Right lung (tissue), 5 donors: Measurements from ENCODE around the gene AJM1. TPM values are rescaled to one million over a fixed set of nuclear protein-coding genes. Genes with fewer than 3 reads are reported as not detected.
"Not testable (repeated sequence)": the region's sequence is repeated elsewhere in the genome, so short reads cannot be mapped to it uniquely, and the experiment has no call there.

ENCODE experiments used
- DNase-seq, 2 donors: peaks; one replicate each; pipeline ENCODE4 v3.0.0-alpha.2; 2013
- polyA plus RNA-seq, 5 donors: library from polyadenylated mRNA; unstranded; fragments of 120-200 nt; gene quantifications; one replicate each; pipeline versions ENCODE4 v1.2.1 to v1.2.3, GENCODE V29; 2013; ENCODE audit warnings: inconsistent platforms in 1 of 5, low replicate concordance in 1 of 5; ENCODE audit not compliant: insufficient read length in 5 of 5, insufficient read depth in 1 of 5

Gene AJM1
- polyA plus RNA-seq, 5 donors: 0.56 to 1.9 (median 1.1) TPM

DNA sequence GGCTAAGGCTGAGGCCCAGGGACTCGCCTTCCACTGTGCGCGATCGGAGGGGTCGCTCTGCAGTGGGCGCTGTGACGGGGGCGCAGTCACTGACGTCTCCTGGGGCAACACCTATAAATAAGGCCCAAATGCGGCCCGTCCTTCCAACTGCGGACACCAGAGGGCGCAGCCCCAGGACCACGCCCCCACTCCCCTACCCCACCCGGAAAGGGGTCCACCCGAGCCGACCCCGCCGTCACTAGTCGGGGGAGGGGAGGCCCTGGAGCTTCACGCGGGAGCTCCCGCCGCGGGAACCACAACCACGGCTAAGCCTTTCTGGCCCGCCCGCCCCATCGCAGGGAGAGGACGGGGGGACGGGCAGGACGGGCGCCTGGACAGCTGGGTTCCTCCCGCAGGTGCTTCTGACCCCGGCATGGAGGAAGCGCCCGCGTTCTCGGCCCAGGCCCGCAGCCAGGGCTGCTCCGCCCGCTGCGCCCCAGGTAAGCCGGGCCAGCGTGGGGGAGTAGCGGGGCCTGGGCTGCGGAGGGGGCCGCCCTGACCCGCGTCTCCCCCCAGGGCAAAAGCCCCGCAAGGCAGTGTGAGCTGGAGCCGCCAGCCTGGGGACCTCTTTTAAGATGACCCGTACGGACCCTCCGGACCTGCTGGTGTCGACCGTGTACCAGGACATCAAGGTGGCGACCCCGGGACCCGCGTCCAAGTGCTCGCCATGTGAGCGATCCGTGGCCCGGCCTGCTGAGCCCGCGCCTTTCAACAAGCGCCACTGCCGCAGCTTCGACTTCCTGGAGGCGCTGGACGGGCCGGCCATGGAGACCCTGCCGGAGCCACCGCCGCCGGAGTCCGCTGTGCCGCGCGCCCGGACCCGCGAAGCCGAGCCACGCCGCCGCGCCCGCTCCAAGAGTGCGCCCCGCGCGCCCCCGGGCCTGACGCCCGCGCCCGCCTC is 1.8 kb downstream of the AJM1 start:
- DNase-seq: not testable (repeated sequence)

DNA sequence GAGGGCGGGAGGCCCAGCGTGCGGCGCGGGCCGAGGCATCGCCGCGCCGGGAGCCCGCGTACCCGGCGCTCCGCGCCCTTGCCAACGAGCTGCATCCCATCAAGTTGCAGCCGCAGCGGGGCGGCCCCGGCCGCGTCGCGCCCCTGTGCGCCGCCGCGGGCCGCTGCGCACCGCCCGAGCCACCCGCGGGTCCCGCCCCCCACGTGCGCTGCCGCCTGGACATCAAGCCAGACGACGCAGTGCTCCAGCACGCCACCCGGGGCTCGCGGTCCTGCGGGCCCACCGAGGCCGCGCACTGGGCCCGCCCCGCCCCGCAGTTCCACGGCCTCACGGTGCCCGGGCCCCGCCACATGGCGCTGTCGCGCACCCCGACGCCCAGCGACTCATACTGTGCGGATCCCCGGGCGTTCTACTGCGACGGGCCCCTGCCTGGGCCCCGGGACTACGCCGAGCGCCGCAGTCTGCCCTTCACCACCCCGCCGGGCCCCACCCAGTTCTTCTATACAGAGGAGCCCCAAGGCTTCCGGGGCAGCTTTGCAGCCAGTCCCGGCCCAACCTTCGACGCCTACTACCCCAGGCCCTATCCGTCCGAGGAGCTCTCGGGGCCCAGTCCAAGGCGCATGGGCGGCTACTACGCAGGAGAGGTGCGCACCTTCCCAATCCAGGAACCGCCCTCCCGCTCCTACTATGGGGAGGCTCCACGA is 2.6 kb downstream of the AJM1 start:
- no peak for DNase-seq

DNA sequence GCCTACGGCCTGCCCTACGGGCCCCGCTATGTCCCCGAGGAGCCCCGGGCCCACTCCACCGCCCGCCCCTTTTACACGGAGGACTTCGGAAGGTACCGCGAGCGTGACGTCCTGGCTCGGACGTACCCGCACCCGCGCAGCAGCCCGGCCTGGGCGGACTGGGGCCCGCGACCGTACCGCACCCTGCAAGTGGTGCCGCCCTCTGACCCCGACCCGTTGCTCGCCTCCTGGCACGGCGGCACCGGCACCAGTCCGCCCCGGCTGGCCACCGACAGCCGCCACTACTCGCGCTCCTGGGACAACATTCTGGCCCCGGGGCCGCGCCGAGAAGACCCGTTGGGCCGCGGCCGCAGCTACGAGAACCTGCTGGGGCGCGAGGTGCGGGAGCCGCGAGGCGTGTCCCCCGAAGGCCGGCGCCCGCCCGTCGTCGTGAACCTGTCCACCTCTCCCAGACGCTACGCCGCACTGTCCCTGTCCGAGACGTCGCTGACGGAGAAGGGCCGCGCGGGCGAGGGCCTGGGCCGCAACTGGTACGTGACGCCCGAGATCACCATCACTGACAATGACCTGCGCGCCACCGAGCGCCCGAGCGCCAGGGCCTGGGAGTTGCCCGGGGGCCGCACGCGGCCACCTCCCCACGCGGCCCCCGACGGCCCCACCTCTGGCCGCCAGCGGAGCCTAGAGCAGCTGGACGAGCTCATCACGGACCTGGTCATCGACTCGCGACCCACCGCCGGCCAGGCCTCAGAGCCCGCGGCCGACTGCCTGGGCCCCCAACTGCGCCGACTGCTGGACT is 3.4 kb downstream of the AJM1 start:
- DNase-seq: no peak

DNA sequence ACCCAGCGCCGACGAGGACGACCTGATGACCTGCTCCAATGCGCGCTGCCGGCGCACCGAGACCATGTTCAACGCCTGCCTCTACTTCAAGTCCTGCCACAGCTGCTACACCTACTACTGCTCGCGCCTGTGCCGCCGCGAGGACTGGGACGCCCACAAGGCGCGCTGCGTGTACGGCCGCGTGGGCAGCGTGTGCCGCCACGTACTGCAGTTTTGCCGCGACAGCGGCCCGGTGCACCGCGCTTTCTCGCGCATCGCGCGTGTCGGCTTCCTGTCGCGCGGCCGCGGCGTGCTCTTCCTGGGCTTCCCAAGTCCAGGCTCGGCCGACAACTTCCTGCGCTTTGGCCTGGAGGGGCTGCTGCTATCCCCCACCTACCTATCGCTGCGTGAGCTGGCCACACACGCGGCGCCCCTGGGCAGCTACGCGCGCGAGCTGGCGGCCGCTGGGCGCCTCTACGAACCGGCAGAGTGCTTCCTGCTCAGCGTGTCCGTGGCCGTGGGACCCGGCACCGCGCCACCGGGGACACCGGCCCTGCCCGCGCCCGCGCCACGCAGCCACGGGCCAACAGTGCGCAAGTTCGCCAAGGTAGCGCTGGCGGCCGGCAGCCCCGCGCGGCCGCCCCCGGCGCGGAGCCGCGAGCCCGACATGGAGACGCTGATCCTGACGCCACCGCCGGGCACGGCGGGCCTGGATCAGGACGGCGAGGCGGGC is 4.3 kb downstream of the AJM1 start:
- DNase-seq: no peak

DNA sequence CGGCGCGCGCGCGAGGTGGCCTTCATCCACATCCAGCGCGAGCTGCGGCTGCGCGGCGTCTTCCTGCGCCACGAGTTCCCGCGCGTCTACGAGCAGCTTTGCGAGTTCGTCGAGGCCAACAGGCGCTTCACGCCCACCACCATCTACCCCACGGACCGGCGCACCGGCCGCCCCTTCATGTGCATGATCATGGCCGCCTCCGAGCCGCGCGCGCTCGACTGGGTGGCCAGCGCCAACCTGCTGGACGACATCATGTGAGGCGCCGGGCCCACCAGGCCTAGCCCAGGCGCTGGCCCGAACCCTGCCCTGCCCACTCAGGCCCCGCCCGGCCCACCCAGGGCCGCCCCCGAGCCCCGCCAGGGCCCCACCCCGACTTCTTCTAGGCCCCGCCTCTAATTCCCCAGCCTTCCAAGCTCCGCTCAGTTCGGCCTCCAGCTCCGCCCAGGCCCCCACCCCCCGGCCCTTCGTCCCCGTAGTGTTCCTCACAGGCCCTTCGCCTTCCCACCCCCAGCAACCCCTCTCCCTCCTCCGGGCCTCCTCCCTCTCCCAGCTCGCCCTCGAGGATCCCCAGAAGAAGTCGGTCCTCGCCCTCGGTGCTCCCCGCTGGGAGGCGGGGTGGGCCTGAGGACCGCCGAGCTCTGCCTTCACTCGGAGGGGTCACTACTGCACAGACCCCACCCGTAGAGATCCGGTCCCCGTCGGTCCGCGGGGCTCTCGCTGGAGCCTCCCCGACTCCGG is 5.0 kb downstream of the AJM1 start:
- DNase-seq: no peak

DNA sequence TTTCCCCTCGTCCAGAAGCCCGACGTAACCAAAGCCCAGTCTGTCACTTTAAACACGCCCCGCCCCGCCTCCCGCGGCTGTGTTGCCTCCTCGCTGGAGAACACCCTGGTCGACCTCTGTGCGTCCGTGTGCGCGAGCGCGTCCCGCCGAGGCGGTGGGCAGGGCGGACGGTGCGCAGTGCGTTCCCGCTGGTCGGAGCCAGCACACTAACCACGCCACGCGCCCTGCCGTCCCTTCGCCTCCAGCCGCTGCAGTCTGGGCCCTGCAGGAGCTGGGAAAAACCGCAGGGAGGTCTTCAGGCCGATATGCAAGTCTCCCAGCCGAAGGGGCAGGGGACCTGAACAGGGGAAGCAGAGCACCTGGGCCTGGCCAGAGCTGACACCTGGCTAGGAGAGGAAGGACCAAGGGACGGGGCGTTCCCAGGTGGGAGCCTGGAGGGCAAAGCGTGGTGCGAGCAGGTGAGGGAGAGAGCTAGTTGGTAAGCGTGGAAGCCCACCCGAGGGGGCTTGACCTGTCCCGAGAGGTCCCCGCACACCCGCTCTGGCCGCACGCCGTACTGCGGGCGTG is 5.6 kb downstream of the AJM1 start:
- DNase-seq: no peak

DNA sequence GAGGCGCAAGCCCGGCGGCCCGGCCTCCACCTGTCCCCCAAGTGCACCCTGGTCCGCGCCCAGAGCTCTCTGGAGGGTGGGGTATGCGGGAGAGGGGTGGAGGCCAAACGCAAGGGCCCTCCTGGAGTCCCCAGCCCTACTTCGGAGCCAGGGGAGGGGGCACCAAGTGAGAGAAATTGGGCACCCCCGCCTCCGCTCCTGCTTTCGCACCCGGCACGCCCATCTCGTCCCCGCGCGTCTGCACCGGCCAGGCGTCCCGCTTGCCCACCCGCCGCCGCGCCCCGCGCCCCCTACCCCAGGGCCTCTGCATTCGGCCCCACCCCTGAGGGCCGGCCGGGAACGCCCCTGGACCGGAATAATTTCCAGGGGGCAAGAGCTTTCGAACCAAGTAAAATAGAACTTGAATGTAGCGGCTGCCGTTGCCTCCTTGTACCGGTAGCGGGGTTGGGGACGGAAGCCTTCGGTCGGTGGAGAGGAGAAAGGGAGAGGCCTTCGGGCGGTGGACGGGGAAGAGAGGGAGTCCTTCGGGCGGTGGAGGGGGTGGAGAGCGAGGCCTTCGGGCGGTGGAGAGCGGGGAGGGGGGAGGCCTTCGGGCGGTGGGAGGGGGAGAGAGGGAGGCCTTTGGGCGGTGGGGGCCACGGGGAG is 6.2 kb downstream of the AJM1 start:
- no peak for DNase-seq

DNA sequence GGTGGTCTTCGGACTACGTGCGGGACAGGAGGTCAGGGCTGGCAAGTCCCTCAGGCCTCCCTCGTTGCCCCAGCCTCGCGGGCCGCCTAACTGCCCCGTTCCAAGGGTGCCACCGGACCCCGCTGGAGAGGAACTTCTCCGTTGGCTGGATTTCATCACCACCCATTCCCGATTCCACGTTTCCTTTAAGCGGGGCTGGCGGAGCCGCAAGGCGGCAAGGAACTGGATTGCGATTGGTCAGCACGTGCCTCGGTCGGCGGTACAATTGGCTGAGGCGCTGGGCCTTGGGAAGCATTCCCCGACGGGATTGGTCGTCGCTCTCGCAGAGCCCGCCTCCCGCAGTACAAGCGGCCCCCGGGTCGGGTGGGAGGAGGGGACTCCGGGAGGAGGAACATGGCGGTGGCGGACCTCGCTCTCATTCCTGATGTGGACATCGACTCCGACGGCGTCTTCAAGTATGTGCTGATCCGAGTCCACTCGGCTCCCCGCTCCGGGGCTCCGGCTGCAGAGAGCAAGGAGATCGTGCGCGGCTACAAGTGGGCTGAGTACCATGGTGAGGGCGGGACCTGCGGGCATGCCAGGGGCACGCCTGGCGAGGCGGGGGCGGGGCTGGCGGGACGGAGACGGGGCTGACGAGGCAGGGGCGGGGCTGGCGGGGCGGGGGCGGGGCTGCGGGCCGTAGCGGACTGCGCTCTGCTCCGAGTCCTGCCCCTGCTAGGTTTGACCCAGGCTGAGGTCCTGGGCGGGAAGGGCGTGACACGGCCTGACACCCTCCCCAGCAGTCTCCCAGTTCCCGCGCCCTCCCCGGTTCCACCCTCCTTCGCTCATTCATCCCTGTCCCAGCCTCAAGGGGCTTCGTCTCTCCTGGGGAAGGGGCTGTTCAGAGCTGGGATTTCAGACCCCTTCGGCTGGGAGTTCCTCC is 7.0 kb downstream of the AJM1 start, which contains the start of gene PHPT1:
Gene PHPT1, plus strand, starts transcription at position 372 of the 922 bp plus-strand sequence. Its CDS starts 22 bp downstream, at position 394.
- peak; percentile 99 for DNase-seq

DNA sequence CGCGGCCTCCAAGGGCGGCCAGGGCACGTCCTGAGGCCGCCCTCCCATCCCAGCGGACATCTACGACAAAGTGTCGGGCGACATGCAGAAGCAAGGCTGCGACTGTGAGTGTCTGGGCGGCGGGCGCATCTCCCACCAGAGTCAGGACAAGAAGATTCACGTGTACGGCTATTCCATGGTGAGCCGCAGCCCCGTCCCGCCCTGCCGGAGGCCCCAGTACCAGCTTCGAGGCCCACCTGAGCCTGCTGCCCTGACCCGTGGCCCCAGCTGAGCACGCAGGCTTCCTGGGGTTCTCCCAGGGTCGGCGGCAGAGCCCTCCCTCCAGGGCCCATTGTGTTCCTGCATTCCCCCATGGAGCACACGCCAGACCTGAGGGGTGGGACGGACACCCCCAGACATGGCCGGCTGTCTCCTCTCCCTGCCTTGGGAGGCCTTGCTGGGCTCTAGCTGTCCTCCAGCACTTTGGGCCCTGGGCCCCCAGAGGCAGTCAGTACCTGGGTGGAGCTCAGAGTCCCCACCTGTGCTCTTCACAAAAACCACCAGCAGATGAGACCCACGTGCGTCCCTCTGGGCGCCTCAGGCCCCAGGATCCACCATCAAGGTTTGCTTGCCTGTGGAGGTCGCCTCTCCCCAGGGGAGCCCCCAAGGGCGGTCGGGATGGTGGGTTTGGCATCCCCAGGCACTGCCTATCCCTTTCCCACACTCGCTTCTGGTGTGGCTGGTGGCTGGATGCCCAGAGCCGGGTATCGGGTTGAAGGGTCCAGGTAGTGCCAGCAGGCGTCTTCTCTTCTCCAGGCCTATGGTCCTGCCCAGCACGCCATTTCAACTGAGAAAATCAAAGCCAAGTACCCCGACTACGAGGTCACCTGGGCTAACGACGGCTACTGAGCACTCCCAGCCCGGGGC is 7.9 kb downstream of the AJM1 start:
- no peak for DNase-seq

DNA sequence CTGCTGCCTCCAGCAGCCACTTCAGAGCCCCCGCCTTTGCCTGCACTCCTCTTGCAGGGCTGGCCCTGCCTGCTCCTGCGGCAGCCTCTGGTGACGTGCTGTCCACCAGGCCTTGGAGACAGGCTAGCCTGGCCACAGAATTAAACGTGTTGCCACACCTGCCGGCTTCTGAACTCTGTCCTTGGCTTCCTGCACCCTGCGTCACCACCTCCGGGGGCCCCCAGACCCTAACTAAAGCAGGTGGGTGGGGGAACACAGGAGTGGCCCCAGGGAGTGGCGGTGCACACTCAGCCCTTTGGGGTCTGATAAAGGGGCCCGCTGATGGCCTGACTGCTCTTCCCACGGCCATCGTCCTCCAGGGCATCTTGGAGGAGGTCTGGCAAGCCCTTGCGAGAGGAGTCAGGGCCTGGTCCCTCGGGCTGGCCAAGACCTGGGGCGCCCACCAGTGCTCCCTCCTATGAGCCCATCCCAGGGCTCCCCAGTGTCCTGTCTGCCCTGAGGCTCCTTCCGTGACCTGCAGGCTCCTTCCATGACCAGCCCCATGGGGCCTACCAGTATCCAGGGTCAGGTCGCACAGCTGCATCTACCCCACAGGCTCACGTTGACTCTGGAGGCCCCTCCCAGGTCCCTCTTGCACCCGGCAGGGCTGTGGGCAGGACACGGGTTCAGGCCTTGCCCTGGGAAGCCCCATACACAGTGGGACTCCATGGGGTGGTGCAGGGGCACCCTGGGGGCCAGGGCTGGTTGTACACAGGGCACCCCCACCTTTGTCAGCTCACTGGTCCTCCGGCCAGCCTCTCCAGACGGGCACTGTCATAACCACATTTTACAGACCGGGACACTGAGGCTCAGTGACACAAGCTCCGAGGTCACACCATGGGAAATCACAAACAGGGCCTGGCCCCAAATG is 8.8 kb downstream of the AJM1 start:
- DNase-seq: no peak

DNA sequence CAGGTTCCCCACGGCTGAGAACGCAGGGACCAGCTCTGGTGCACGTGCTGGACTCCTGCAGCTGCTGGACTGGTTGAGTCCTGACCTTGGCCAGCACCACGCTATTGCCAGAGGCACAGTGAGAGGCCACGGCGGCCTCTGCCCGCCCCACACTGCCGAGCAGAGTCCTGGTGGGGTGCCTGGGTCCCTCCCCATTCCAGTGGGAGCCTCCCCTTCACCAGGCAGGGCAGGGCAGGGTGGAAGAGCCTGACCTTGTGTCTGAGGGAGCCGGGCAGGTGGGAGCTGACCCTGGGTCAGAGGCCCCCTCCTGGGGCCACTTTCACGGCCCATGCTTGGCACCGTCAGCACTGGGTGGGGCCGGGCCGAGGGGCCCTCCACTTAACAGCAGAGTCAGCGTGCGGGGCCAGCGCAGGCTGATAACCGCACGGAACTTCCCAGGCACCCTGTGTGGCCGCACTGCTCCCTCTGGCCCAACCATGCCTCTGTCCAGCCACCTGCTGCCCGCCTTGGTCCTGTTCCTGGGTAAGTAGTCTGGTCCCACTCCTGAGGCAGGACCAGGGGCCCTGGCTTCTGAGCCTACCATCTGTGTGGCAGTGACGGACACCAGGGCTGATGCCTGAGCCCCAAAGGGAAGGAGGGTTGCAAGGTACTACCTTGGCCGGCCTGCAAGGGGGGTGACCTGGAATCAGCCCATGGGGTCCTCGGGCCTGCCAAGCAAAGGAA is 9.8 kb downstream of the AJM1 start, which contains the start of gene MAMDC4:
Gene MAMDC4, plus strand, starts transcription at position 406 of the 723 bp plus-strand sequence. Its CDS starts 71 bp downstream, at position 477.
- no peak for DNase-seq

DNA sequence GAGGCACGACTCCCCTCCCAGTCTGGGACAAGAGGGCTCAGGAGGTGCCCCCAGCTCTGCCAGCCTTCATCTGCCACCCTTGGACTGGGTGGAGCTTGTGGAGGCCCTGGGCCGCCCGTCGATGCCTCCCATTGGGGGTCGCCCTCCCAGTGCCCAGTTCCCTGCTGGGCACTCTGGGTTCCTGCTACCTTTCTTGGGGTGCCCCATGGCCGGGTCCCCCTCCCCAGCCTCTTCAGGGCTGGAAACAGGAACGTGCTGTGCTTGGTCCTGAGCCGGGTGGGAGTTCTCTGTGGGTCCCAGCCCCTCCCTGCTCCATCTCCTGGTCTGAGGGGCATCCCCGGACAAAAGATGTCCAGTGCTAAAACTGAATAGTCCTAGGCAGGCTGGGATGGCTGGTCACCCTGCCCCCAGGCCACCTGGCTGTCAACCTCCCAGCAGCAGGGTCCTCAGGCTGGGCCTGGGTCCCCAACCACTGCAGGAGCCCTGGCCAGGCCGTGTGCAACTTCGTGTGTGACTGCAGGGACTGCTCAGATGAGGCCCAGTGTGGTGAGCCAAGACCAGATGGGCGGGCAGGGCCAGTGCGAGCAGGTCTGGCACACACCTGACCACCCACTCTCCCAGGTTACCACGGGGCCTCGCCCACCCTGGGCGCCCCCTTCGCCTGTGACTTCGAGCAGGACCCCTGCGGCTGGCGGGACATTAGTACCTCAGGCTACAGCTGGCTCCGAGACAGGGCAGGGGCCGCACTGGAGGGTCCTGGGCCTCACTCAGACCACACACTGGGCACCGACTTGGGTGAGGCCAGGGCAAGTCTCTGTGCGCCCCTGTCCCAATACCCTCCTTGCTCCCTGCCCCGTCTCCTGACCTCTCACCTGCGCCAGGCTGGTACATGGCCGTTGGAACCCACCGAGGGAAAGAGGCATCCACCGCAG is 10.7 kb downstream of the AJM1 start:
- DNase-seq: no peak

DNA sequence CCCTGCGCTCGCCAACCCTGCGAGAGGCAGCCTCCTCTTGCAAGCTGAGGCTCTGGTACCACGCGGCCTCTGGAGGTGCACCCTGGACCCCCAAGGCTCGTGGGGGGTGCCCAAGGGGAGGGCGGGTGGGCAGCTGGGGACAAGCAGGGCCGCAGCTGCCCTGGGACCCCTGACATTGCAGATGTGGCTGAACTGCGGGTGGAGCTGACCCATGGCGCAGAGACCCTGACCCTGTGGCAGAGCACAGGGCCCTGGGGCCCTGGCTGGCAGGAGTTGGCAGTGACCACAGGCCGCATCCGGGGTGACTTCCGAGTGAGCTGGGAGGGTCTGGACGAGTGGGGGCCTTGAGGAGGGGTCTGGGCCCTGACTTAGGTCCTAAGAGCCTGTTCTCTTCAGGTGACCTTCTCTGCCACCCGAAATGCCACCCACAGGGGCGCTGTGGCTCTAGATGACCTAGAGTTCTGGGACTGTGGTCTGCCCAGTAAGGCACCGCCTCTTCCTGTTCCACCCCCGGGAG is 11.4 kb downstream of the AJM1 start:
- no peak for DNase-seq
